Measurements from ENCODE around the gene LTBP3. TPM values are rescaled to one million over a fixed set of nuclear protein-coding genes. Genes with fewer than 3 reads are reported as not detected.

LTBP3 gene
- total and polyA plus RNA-seq, 2 of the 4 experiments (the other 2 are of a cell fraction): 6.6 to 145 TPM

GRCh38 chr11:65606876-65607613, 48.9 kb upstream of the LTBP3 start:
- DNase-seq (peak; percentile 93), ATAC-seq (ENCODE audit: low read depth) (peak; percentile 100)
- peak; percentile 93 for TF ChIP-seq BHLHE40 (IDR thresholded peaks at IDR 0.05; ENCODE audit: low read depth, low read length)
- TF ChIP-seq MXI1 (IDR thresholded peaks at IDR 0.05; ENCODE audit: borderline replicate concordance, low read depth, low read length): peak; percentile 99
- TF ChIP-seq NFE2L2 (IDR thresholded peaks at IDR 0.05; ENCODE audit: low read depth, low read length): no peak
- no peak for TF ChIP-seq CTCF (conservative IDR thresholded peaks at IDR 0.05; ENCODE audit: low read depth, low read length)
- no peak for TF ChIP-seq CHD1 (IDR thresholded peaks at IDR 0.05; ENCODE audit: low read depth, low read length)
- Histone ChIP-seq H4K91ac (ENCODE audit: insufficient read depth, low read depth, low read length) (no peak overlapping the region), H2BK5ac (ENCODE audit: low read depth, low read length, poor library complexity, severe bottlenecking) (no peak overlapping the region), H3K36me3 (ENCODE audit: control insufficient read depth, insufficient read depth, low read length) (peaks cover 41% of the 10 kb centered on the region), H3K4me1 (ENCODE audit: control insufficient read depth, insufficient read depth, low read length) (peaks cover 9% of the 10 kb centered on the region), H3K9me1 (ENCODE audit: insufficient read depth, low read length) (0 out of 2 replicates have a peak, but pooled peaks cover 5% of the 10 kb centered on the region), H3K14ac (replicated peaks; ENCODE audit: low read depth, low read length) (no peak overlapping the region), H2BK20ac (ENCODE audit: low read depth, low read length) (no peak overlapping the region), H2BK120ac (ENCODE audit: low read depth, low read length) (no peak overlapping the region), H3K27ac (ENCODE audit: insufficient read depth, low read length) (no peak overlapping the region), H3K4ac (ENCODE audit: low read depth, low read length) (no peak overlapping the region), H2BK15ac (ENCODE audit: low read depth, low read length) (no peak overlapping the region), H3K9ac (ENCODE audit: low read depth, low read length) (no peak overlapping the region), H3K4me2 (ENCODE audit: low read depth, low read length) (peak overlapping the region; percentile 74), H4K20me1 (ENCODE audit: insufficient read depth, low read length) (peaks cover 39% of the 10 kb centered on the region), H3K27me3 (ENCODE audit: control insufficient read depth, insufficient read depth, low read length) (no peaks in the 10 kb centered on the region), H2AK5ac (ENCODE audit: low read depth, low read length) (peak overlapping the region; percentile 33; the same call in 1 of the 2 replicates), H3K9me3 (ENCODE audit: control insufficient read depth, insufficient read depth, low read length) (no peaks in the 10 kb centered on the region), H3K4me3 (ENCODE audit: insufficient read depth, low read depth, low read length) (peak overlapping the region; percentile 20; the same call in 1 of the 2 replicates), H4K8ac (ENCODE audit: low read depth in 2 of 2, low read length in 2 of 2) (no peak overlapping the region; a peak in 1 of 4 replicates), H3K18ac (ENCODE audit: low read depth, low read length) (no peak overlapping the region), H3K23ac (ENCODE audit: low read depth, low read length) (no peak overlapping the region), H2AFZ (replicated peaks; ENCODE audit: low read length, poor library complexity) (peak overlapping the region; percentile 61), H3K56ac (ENCODE audit: extremely low read depth, insufficient read depth, low read length) (no peak overlapping the region), H4K5ac (ENCODE audit: low read depth, low read length) (no peak overlapping the region), H2AK9ac (replicated peaks; ENCODE audit: low read depth, low read length, poor library complexity) (peak overlapping the region; percentile 73), H3K79me1 (ENCODE audit: low read depth in 1 of 2, low read length in 2 of 2) (peaks cover 13 to 58% of the 10 kb centered on the region in 2 experiments)
- ChIA-PET CTCF (interaction anchor here (1.0 kb wide), 1 partner anchor 13 kb away, joined by 3 read pairs; no protein-coding TSS in a partner anchor), POLR2A (ENCODE audit: unreplicated experiment) (interaction anchor here (0.5 to 0.7 kb wide), 3 partner anchors 15 to 290 kb away, joined by 3 to 10 read pairs (median 8); no protein-coding TSS in a partner anchor)
- BruUV-seq (replicated peaks): no TSS peak
- dilution Hi-C loops (cut with HindIII; ENCODE audit: low sequenced_read_pairs, unreplicated experiment) (no loop called here), in situ Hi-C loops (cut with MboI; ENCODE audit: low sequenced_read_pairs) (no loop called here), intact Hi-C loops (cut with micrococcal nuclease) (loop anchor here (5.0 kb wide), 1 partner anchor 35 kb away; the partner anchor contains the start of genes FAM89B and ZNRD2)
- WGBS, 2 experiments (ENCODE audit: extremely low coverage in 2 of 2, insufficient read length in 1 of 2): 8% methylated on average over 48 of the region's 67 CpGs; no CpG with 5 or more reads in 1 of the 2 experiments

Measured in IMR-90 (cell line).